ENCODE measurements around the gene XYLT1. TPM values are rescaled to one million over a fixed set of nuclear protein-coding genes. Genes with fewer than 3 reads are reported as not detected.

XYLT1 gene
- total and polyA plus RNA-seq, 9 of the 15 experiments (the other 6 are each of a cell fraction or from before 2014, with no cell fraction given): 0.03 to 0.09 (median 0.08) TPM; not detected in 6

DNA sequence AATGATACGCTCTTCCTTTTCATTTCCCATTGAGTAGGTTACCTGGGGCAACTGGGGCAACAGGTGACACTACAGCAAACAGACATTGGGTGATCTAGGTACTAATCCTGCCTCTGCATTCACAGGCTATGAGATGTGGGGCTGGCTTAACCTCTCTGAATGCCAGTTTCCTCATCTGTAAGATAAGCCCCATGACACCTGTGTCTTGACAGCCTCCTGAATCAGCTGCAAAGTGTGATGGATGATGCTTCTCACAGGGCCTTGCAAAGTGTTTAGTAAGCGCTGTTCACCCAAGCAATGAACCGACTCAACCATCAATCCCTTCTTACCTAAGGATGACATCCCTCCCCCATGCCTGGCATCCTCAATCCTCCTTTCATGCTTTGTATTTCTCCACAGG is 322.8 kb downstream of the XYLT1 start:
- no peaks in the 10 kb centered on the region for H3K9me3 ChIP-seq (replicated peaks; ENCODE audit: control insufficient read depth, insufficient read depth, low read depth, low read length)
- POLR2A ChIA-PET: interaction anchor here (1.1 kb wide), 1 partner anchor 14 kb away, joined by 4 read pairs; no protein-coding TSS in a partner anchor
- in situ Hi-C loops (cut with MboI) (no loop called here), intact Hi-C loops (cut with micrococcal nuclease) (no loop called here)
- no peak overlapping the region for H2AFZ ChIP-seq (ENCODE audit: low read depth, low read length)
- no peaks in the 10 kb centered on the region for H3K27me3 ChIP-seq (ENCODE audit: control insufficient read depth in 2 of 2, insufficient read depth in 2 of 2, low read length in 2 of 2)
- H4K20me1 ChIP-seq (replicated peaks; ENCODE audit: control insufficient read depth, insufficient read depth, low read length): no peaks in the 10 kb centered on the region
- no peaks in the 10 kb centered on the region for H3K79me2 ChIP-seq (ENCODE audit: control insufficient read depth, insufficient read depth, low read length)
- H3K9ac ChIP-seq (ENCODE audit: insufficient read depth in 1 of 2, low read depth in 2 of 2, low read length in 2 of 2): no peak overlapping the region
- no peak overlapping the region for H3K4me3 ChIP-seq
- DNase-seq (ENCODE audit: extremely low read depth in 1 of 4, low spot score in 3 of 4): no peak
- no peaks in the 10 kb centered on the region for H3K9me1 ChIP-seq (ENCODE audit: control insufficient read depth, insufficient read depth, low read length)
- CTCF ChIA-PET (ENCODE audit: low intra/inter-chr PET ratio): no interaction called here
- no peak for ATAC-seq
- H3K27ac ChIP-seq (ENCODE audit: extremely low read depth, low read depth, low read length): no peak overlapping the region
- BruUV-seq (replicated peaks): no TSS peak
- H3K4me1 ChIP-seq (replicated peaks in 1 of 2; ENCODE audit: control insufficient read depth in 2 of 2, insufficient read depth in 2 of 2, low read length in 2 of 2): no peaks in the 10 kb centered on the region
- no peak overlapping the region for H3K4me2 ChIP-seq (ENCODE audit: insufficient read depth, low read length)
- no peak for FAIRE-seq
- no peaks in the 10 kb centered on the region for H3K36me3 ChIP-seq (ENCODE audit: control insufficient read depth, insufficient read depth, low read length)
- 13% methylated on average over 3 of the region's 3 CpGs for WGBS (ENCODE audit: insufficient coverage, low coverage, missing lambda C conversion rate)
- TF ChIP-seq HNRNPH1 (optimal IDR thresholded peaks at IDR 0.05; ENCODE audit: low read depth, low read length): no peak
- no peak for TF ChIP-seq NR4A1 (CRISPR knock-in tag; IDR thresholded peaks at IDR 0.05)
- no peak for TF ChIP-seq NR4A1 (tag; IDR thresholded peaks at IDR 0.05)
- no peak for TF ChIP-seq ZNF707 (CRISPR knock-in tag; conservative IDR thresholded peaks at IDR 0.05)
- no peak for TF ChIP-seq SMARCB1 (IDR thresholded peaks at IDR 0.05; ENCODE audit: insufficient read length, low read depth)
- no peak for TF ChIP-seq PCBP2 (IDR thresholded peaks at IDR 0.05; ENCODE audit: low read depth, low read length, poor library complexity, severe bottlenecking)
- no peak for TF ChIP-seq PTRF (tag; IDR thresholded peaks at IDR 0.05)
- no peak for TF ChIP-seq COPS2 (conservative IDR thresholded peaks at IDR 0.05)
- TF ChIP-seq, protein P1, sequence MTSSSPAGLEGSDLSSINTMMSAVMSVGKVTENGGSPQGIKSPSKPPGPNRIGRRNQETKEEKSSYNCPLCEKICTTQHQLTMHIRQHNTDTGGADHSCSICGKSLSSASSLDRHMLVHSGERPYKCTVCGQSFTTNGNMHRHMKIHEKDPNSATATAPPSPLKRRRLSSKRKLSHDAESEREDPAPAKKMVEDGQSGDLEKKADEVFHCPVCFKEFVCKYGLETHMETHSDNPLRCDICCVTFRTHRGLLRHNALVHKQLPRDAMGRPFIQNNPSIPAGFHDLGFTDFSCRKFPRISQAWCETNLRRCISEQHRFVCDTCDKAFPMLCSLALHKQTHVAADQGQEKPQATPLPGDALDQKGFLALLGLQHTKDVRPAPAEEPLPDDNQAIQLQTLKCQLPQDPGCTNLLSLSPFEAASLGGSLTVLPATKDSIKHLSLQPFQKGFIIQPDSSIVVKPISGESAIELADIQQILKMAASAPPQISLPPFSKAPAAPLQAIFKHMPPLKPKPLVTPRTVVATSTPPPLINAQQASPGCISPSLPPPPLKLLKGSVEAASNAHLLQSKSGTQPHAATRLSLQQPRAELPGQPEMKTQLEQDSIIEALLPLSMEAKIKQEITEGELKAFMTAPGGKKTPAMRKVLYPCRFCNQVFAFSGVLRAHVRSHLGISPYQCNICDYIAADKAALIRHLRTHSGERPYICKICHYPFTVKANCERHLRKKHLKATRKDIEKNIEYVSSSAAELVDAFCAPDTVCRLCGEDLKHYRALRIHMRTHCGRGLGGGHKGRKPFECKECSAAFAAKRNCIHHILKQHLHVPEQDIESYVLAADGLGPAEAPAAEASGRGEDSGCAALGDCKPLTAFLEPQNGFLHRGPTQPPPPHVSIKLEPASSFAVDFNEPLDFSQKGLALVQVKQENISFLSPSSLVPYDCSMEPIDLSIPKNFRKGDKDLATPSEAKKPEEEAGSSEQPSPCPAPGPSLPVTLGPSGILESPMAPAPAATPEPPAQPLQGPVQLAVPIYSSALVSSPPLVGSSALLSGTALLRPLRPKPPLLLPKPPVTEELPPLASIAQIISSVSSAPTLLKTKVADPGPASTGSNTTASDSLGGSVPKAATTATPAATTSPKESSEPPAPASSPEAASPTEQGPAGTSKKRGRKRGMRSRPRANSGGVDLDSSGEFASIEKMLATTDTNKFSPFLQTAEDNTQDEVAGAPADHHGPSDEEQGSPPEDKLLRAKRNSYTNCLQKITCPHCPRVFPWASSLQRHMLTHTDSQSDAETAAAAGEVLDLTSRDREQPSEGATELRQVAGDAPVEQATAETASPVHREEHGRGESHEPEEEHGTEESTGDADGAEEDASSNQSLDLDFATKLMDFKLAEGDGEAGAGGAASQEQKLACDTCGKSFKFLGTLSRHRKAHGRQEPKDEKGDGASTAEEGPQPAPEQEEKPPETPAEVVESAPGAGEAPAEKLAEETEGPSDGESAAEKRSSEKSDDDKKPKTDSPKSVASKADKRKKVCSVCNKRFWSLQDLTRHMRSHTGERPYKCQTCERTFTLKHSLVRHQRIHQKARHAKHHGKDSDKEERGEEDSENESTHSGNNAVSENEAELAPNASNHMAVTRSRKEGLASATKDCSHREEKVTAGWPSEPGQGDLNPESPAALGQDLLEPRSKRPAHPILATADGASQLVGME (CRISPR knock-in tag; IDR thresholded peaks at IDR 0.05): no peak
- TF ChIP-seq ZNF699 (CRISPR knock-in tag; IDR thresholded peaks at IDR 0.05; ENCODE audit: insufficient replicate concordance): no peak
- no peak for TF ChIP-seq RBM17 (IDR thresholded peaks at IDR 0.05; ENCODE audit: borderline replicate concordance, low read depth, low read length)
- TF ChIP-seq HDAC6 (IDR thresholded peaks at IDR 0.05; ENCODE audit: low read depth, low read length): no peak
- no peak for TF ChIP-seq PRPF4 (IDR thresholded peaks at IDR 0.05; ENCODE audit: insufficient read depth, low read depth, low read length, poor library complexity, severe bottlenecking)
- TF ChIP-seq, protein P2, sequence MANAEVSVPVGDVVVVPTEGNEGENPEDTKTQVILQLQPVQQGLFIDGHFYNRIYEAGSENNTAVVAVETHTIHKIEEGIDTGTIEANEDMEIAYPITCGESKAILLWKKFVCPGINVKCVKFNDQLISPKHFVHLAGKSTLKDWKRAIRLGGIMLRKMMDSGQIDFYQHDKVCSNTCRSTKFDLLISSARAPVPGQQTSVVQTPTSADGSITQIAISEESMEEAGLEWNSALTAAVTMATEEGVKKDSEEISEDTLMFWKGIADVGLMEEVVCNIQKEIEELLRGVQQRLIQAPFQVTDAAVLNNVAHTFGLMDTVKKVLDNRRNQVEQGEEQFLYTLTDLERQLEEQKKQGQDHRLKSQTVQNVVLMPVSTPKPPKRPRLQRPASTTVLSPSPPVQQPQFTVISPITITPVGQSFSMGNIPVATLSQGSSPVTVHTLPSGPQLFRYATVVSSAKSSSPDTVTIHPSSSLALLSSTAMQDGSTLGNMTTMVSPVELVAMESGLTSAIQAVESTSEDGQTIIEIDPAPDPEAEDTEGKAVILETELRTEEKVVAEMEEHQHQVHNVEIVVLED (CRISPR knock-in tag; IDR thresholded peaks at IDR 0.05): no peak

All from K562 (cell line).